ENCODE results near the gene HSPA8. TPM values are rescaled to one million over a fixed set of nuclear protein-coding genes. Genes with fewer than 3 reads are reported as not detected.

HSPA8 gene
- total RNA-seq, 6 experiments from 2014 or later = 1,520 to 2,256 (median 2,072) TPM

GRCh38 chr11:123086305-123086704, 24.4 kb upstream of the HSPA8 start:
- TF ChIP-seq CTCF (IDR thresholded peaks at IDR 0.05) = no peak
- Mint-ChIP-seq H3K4me3 (no peak overlapping the region), H3K36me3 (ENCODE audit: low read depth) (peaks cover 31% of the 10 kb centered on the region), H3K27me3 (ENCODE audit: insufficient read depth) (peaks cover 2% of the 10 kb centered on the region; the same call in 1 of the 2 replicates), H3K9me3 (no peaks in the 10 kb centered on the region), H3K27ac (peak overlapping the region; percentile 54), H3K4me1 (ENCODE audit: low read depth) (peaks cover 32% of the 10 kb centered on the region)
- DNase-seq = no peak

- peaks cover 31% of the 10 kb centered on the region for H3K36me3 Mint-ChIP-seq (ENCODE audit: low read depth)
- H3K27me3 Mint-ChIP-seq (ENCODE audit: insufficient read depth) = no peaks in the 10 kb centered on the region
- no peaks in the 10 kb centered on the region for H3K9me3 Mint-ChIP-seq
- H3K27ac Mint-ChIP-seq = peak overlapping the region; percentile 54
- peaks cover 32% of the 10 kb centered on the region for H3K4me1 Mint-ChIP-seq (ENCODE audit: low read depth)
- H3K4me3 Mint-ChIP-seq = no peak overlapping the region
- TF ChIP-seq CTCF (IDR thresholded peaks at IDR 0.05) = no peak
- no peak for DNase-seq
Observed at GRCh38 chr11:123085497-123085896, 23.6 kb upstream of the HSPA8 start.

- no peak for TF ChIP-seq CTCF (IDR thresholded peaks at IDR 0.05)
- DNase-seq = no peak
- peaks cover 38% of the 10 kb centered on the region for H3K4me1 Mint-ChIP-seq (ENCODE audit: low read depth)
- no peak overlapping the region for H3K4me3 Mint-ChIP-seq
- peak overlapping the region; percentile 99 for H3K27ac Mint-ChIP-seq
- H3K9me3 Mint-ChIP-seq = no peaks in the 10 kb centered on the region
- peaks cover 35% of the 10 kb centered on the region for H3K36me3 Mint-ChIP-seq (ENCODE audit: low read depth)
- H3K27me3 Mint-ChIP-seq (ENCODE audit: insufficient read depth) = no peaks in the 10 kb centered on the region
Observed at GRCh38 chr11:123084454-123084853, 22.5 kb upstream of the HSPA8 start.

- Mint-ChIP-seq H3K27ac (peak overlapping the region; percentile 99), H3K4me1 (ENCODE audit: low read depth) (peaks cover 38% of the 10 kb centered on the region), H3K36me3 (ENCODE audit: low read depth) (peaks cover 35% of the 10 kb centered on the region), H3K27me3 (ENCODE audit: insufficient read depth) (no peaks in the 10 kb centered on the region; the same call in 1 of the 2 replicates), H3K4me3 (peak overlapping the region; percentile 75), H3K9me3 (no peaks in the 10 kb centered on the region)
- TF ChIP-seq CTCF (IDR thresholded peaks at IDR 0.05) = no peak
- DNase-seq = peak; percentile 99
Observed at GRCh38 chr11:123083623-123084029, 21.7 kb upstream of the HSPA8 start.

GRCh38 chr11:123082977-123083376, 21.0 kb upstream of the HSPA8 start:
- no peaks in the 10 kb centered on the region; the same call in 1 of the 2 replicates for H3K27me3 Mint-ChIP-seq (ENCODE audit: insufficient read depth)
- DNase-seq = no peak
- no peaks in the 10 kb centered on the region for H3K9me3 Mint-ChIP-seq
- peak overlapping the region; percentile 99 for H3K27ac Mint-ChIP-seq
- no peak for TF ChIP-seq CTCF (IDR thresholded peaks at IDR 0.05)
- peak overlapping the region; percentile 75; the same call in 1 of the 2 replicates for H3K4me3 Mint-ChIP-seq
- H3K4me1 Mint-ChIP-seq (ENCODE audit: low read depth) = peaks cover 38% of the 10 kb centered on the region
- H3K36me3 Mint-ChIP-seq (ENCODE audit: low read depth) = peaks cover 35% of the 10 kb centered on the region

GRCh38 chr11:123080015-123080414, 18.1 kb upstream of the HSPA8 start:
- H3K9me3 Mint-ChIP-seq = no peaks in the 10 kb centered on the region
- H3K4me1 Mint-ChIP-seq (ENCODE audit: low read depth) = peaks cover 26% of the 10 kb centered on the region
- no peaks in the 10 kb centered on the region; the same call in 1 of the 2 replicates for H3K27me3 Mint-ChIP-seq (ENCODE audit: insufficient read depth)
- H3K27ac Mint-ChIP-seq = peak overlapping the region; percentile 57
- H3K4me3 Mint-ChIP-seq = no peak overlapping the region
- no peak for DNase-seq
- TF ChIP-seq CTCF (IDR thresholded peaks at IDR 0.05) = no peak
- peaks cover 38% of the 10 kb centered on the region for H3K36me3 Mint-ChIP-seq (ENCODE audit: low read depth)

Data from HFFc6 (cell line).